HL-60 (cell line): ENCODE data around the gene IL15.
"Not testable (repeated sequence)": the region's sequence is repeated elsewhere in the genome, so short reads cannot be mapped to it uniquely, and the experiment has no call there.

Experiments used
- DNase-seq, 2 experiments: peaks; one replicate each; pipeline ENCODE4 v3.0.0-alpha.2; 2010 to 2020; ENCODE audit warnings: low read depth in 1 of 2, low spot score in 1 of 2
- H3K27ac ChIP-seq: fragments of 250-450 bp; sonication (Bioruptor Pico); replicated peaks from 2 replicates; pipeline ENCODE4 v1.5.1; 2020; ENCODE audit warnings: mild to moderate bottlenecking, moderate library complexity
- H3K27me3 ChIP-seq: fragments of 250-450 bp; sonication (Bioruptor Pico); 2 replicates; pipeline ENCODE4 v1.5.1; 2021; ENCODE audit warnings: mild to moderate bottlenecking, moderate library complexity; ENCODE audit not compliant: insufficient read depth, poor library complexity, severe bottlenecking
- H3K4me3 ChIP-seq: replicated peaks from 2 replicates; pipeline ENCODE4 v1.5.1; 2011; ENCODE audit warnings: mild to moderate bottlenecking, control low read depth, low read length; ENCODE audit not compliant: insufficient read depth
- GABPA ChIP-seq: IDR thresholded peaks from 2 replicates; pipeline ENCODE4 v1.6.1; 2012; ENCODE audit warnings: low read depth
- POLR2AphosphoS5 ChIP-seq: IDR thresholded peaks from 2 replicates; pipeline ENCODE4 v1.6.1; 2012; ENCODE audit warnings: low read depth
- SPI1 ChIP-seq: IDR thresholded peaks from 2 replicates; pipeline ENCODE4 v1.6.1; 2012; ENCODE audit warnings: low read depth, mild to moderate bottlenecking, borderline replicate concordance
- TF ChIP-seq, protein P1 (sequence below): IDR thresholded peaks from 2 replicates; pipeline ENCODE4 v1.6.1; 2012; ENCODE audit warnings: low read depth; ENCODE audit not compliant: insufficient replicate concordance
- TF ChIP-seq, protein P2 (sequence below): IDR thresholded peaks from one replicate; pipeline ENCODE4 v1.5.1; 2011; ENCODE audit warnings: low read length, control low read depth, inconsistent platforms; ENCODE audit not compliant: insufficient read depth

The IL15 gene

DNA sequence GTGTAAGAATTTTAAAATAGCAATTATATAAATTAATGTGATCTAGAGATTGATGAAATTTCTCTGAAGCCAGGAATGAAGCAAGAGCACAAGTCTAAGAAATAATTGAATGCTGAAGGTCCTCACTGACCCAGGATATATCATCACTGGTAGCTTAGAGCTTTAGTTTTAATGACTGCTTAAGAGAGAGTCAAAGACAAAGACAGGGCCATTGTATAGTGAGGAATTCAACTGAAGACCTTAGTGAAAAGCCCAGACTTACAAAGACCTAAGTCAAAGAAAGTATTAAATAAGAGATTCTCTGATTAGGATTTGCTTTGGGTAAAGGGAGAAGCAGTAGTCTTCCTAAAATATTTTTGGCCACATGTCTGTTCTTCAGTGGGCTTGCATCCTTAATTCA is 26.0 kb upstream of the IL15 start:
- H3K27me3 ChIP-seq, result no peaks in the 10 kb centered on the region
- DNase-seq, result no peak
- no peak overlapping the region for H3K4me3 ChIP-seq
- TF ChIP-seq, protein P1, sequence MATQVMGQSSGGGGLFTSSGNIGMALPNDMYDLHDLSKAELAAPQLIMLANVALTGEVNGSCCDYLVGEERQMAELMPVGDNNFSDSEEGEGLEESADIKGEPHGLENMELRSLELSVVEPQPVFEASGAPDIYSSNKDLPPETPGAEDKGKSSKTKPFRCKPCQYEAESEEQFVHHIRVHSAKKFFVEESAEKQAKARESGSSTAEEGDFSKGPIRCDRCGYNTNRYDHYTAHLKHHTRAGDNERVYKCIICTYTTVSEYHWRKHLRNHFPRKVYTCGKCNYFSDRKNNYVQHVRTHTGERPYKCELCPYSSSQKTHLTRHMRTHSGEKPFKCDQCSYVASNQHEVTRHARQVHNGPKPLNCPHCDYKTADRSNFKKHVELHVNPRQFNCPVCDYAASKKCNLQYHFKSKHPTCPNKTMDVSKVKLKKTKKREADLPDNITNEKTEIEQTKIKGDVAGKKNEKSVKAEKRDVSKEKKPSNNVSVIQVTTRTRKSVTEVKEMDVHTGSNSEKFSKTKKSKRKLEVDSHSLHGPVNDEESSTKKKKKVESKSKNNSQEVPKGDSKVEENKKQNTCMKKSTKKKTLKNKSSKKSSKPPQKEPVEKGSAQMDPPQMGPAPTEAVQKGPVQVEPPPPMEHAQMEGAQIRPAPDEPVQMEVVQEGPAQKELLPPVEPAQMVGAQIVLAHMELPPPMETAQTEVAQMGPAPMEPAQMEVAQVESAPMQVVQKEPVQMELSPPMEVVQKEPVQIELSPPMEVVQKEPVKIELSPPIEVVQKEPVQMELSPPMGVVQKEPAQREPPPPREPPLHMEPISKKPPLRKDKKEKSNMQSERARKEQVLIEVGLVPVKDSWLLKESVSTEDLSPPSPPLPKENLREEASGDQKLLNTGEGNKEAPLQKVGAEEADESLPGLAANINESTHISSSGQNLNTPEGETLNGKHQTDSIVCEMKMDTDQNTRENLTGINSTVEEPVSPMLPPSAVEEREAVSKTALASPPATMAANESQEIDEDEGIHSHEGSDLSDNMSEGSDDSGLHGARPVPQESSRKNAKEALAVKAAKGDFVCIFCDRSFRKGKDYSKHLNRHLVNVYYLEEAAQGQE, result no peak
- TF ChIP-seq, protein P2, sequence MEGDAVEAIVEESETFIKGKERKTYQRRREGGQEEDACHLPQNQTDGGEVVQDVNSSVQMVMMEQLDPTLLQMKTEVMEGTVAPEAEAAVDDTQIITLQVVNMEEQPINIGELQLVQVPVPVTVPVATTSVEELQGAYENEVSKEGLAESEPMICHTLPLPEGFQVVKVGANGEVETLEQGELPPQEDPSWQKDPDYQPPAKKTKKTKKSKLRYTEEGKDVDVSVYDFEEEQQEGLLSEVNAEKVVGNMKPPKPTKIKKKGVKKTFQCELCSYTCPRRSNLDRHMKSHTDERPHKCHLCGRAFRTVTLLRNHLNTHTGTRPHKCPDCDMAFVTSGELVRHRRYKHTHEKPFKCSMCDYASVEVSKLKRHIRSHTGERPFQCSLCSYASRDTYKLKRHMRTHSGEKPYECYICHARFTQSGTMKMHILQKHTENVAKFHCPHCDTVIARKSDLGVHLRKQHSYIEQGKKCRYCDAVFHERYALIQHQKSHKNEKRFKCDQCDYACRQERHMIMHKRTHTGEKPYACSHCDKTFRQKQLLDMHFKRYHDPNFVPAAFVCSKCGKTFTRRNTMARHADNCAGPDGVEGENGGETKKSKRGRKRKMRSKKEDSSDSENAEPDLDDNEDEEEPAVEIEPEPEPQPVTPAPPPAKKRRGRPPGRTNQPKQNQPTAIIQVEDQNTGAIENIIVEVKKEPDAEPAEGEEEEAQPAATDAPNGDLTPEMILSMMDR, result no peak
- TF ChIP-seq POLR2AphosphoS5 (no peak), SPI1 (no peak), GABPA (no peak)
- H3K27ac ChIP-seq, result no peak overlapping the region

DNA sequence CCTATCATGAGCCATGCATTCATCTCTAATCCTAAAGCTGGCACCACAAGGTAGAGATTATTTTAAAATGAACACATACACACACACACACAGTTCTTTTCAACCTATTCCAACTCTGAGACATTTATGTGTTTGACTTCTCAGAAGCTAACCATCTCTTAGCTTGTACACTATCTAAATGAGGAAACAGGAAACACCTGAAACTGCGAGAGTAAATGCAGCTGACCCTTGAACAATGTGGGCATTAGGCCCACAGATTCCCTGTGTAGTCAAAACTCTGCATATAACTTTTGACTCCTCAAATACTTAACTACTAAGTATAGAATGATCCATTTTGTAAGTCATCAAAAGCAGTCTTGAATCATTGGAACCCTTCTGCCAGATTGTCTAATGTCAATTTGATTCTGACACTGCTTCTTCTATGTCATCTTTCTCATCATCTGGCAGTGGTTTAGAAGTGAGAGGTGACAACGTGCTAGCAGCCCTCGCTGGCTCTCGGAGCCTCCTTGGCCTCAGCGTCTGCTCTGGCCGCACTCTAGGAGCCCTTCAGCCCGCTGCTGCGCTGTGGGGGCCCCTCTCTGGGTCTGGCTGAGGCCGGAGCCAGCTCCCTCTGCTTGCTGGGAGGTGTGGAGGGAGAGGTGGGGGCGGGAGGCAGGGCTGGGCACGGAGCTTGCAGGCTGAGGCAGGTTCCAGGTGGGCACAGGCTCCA is 21.4 kb upstream of the IL15 start:
- H3K27me3 ChIP-seq, result no peaks in the 10 kb centered on the region
- no peak for DNase-seq
- H3K27ac ChIP-seq, result no peak overlapping the region
- no peak overlapping the region for H3K4me3 ChIP-seq
- TF ChIP-seq, protein P1, result no peak
- no peak for TF ChIP-seq POLR2AphosphoS5
- TF ChIP-seq GABPA, result no peak
- TF ChIP-seq, protein P2, result no peak
- TF ChIP-seq SPI1, result no peak

DNA sequence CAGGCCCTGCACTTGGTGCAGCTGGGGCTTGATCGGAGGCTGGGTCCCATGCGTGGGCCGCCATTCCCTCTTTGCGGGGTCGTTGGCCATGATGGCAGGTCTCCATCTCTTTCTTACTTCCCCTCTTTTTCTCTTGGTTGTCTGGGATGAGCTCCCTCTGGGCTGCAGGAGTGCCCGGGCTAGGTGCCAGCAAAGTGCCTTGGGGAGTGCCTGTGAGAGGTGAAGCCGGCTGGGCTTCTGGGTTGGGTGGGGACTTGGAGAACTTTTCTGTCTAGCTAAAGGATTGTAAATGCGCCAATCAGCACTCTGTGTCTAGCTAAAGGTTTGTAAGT is 20.8 kb upstream of the IL15 start:
- H3K4me3 ChIP-seq, DNase-seq, H3K27me3 ChIP-seq, H3K27ac ChIP-seq: not testable (repeated sequence)

DNA sequence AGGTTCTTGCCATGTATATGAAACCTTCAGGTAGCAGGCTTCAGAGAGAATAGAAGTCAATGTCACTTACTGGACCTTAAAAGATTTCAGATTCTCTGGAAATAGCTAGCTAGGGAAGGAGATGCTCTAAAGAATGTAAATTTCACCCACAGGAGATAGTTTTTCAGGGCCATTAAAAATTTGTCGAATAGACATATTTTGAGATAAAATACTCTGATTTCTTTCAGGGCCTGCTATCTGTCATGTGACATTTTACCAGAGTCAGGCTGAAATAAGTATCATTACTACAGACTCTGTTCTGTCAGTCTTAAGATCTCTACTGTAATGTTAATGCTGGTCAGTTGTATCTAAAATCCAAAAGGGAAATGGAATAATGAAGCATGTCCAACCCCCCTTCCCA is 15.7 kb upstream of the IL15 start:
- no peaks in the 10 kb centered on the region for H3K27me3 ChIP-seq
- H3K4me3 ChIP-seq, result no peak overlapping the region
- TF ChIP-seq POLR2AphosphoS5, result no peak
- TF ChIP-seq, protein P2, result no peak
- TF ChIP-seq GABPA, result no peak
- no peak for DNase-seq
- H3K27ac ChIP-seq, result no peak overlapping the region
